ENCODE measurements around the gene C2orf92. TPM values are rescaled to one million over a fixed set of nuclear protein-coding genes. Genes with fewer than 3 reads are reported as not detected.
"Not testable (repeated sequence)": the region's sequence is repeated elsewhere in the genome, so short reads cannot be mapped to it uniquely, and the experiment has no call there.

C2orf92 gene
- total RNA-seq, result 10 to 100 TPM; 12.0 to 51.2 TPM

GRCh38 chr2:97669448-97669847 is at the start of gene C2orf92:
TSS of gene C2orf92 (plus strand) at chr2:97669713. CDS start at chr2:97669789, 76 bp downstream.
- ATAC-seq (replicated peaks), result no peak
- Mint-ChIP-seq H3K27me3 (no peaks in the 10 kb centered on the region), H3K27ac (no peak within 1 kb of the TSS), H3K4me1 (peaks cover 17% of the 10 kb centered on the region), H3K4me3 (no peak within 1 kb of the TSS), H3K36me3 (ENCODE audit: low read depth) (peaks cover 5% of the 10 kb centered on the region), H3K9me3 (no peaks in the 10 kb centered on the region)

GRCh38 chr2:97620492-97620891 is 49.0 kb upstream of the C2orf92 start:
- H3K27ac Mint-ChIP-seq; ATAC-seq (replicated peaks); H3K36me3 Mint-ChIP-seq (ENCODE audit: low read depth); H3K27me3 Mint-ChIP-seq; H3K4me3 Mint-ChIP-seq; H3K4me1 Mint-ChIP-seq; H3K9me3 Mint-ChIP-seq: not testable (repeated sequence)

- H3K27me3 Mint-ChIP-seq; ATAC-seq (replicated peaks); H3K4me1 Mint-ChIP-seq; H3K4me3 Mint-ChIP-seq; H3K36me3 Mint-ChIP-seq (ENCODE audit: low read depth); H3K27ac Mint-ChIP-seq; H3K9me3 Mint-ChIP-seq: not testable (repeated sequence)
These were observed 46.5 kb upstream of the C2orf92 start for GRCh38 chr2:97622976-97623375.

- not testable (repeated sequence) for H3K27me3 Mint-ChIP-seq; H3K4me3 Mint-ChIP-seq; H3K9me3 Mint-ChIP-seq; ATAC-seq (replicated peaks); H3K27ac Mint-ChIP-seq; H3K4me1 Mint-ChIP-seq; H3K36me3 Mint-ChIP-seq (ENCODE audit: low read depth)
These were observed 44.0 kb upstream of the C2orf92 start for GRCh38 chr2:97625354-97626048.

GRCh38 chr2:97626049-97626430 is 43.5 kb upstream of the C2orf92 start:
- H3K27me3 Mint-ChIP-seq; H3K27ac Mint-ChIP-seq; H3K4me3 Mint-ChIP-seq; ATAC-seq (replicated peaks); H3K36me3 Mint-ChIP-seq (ENCODE audit: low read depth); H3K4me1 Mint-ChIP-seq; H3K9me3 Mint-ChIP-seq: not testable (repeated sequence)

- H3K4me3 Mint-ChIP-seq, result peak overlapping the region; percentile 92
- no peak overlapping the region for H3K27ac Mint-ChIP-seq
- peaks cover 29% of the 10 kb centered on the region for H3K36me3 Mint-ChIP-seq (ENCODE audit: low read depth)
- H3K9me3 Mint-ChIP-seq, result no peaks in the 10 kb centered on the region
- peaks cover 20% of the 10 kb centered on the region for H3K4me1 Mint-ChIP-seq
- ATAC-seq (replicated peaks), result no peak
- peaks cover 6% of the 10 kb centered on the region for H3K27me3 Mint-ChIP-seq
These were observed 25.3 kb upstream of the C2orf92 start for GRCh38 chr2:97644023-97644717.

- peaks cover 40% of the 10 kb centered on the region for H3K36me3 Mint-ChIP-seq (ENCODE audit: low read depth)
- peaks cover 20% of the 10 kb centered on the region for H3K4me1 Mint-ChIP-seq
- H3K9me3 Mint-ChIP-seq, result no peaks in the 10 kb centered on the region
- ATAC-seq (replicated peaks), result peak; percentile 64
- no peaks in the 10 kb centered on the region for H3K27me3 Mint-ChIP-seq
- H3K27ac Mint-ChIP-seq, result peak overlapping the region; percentile 94
- peak overlapping the region; percentile 92 for H3K4me3 Mint-ChIP-seq
These were observed 24.3 kb upstream of the C2orf92 start for GRCh38 chr2:97645112-97645694.

GRCh38 chr2:97645695-97646629 is 23.6 kb upstream of the C2orf92 start, which contains the start of gene COX5B:
TSS of gene COX5B (plus strand) at chr2:97646062. CDS start at chr2:97646087, 25 bp downstream.
- no peaks in the 10 kb centered on the region for H3K27me3 Mint-ChIP-seq
- H3K27ac Mint-ChIP-seq, result peak within 1 kb of the TSS; percentile 94
- peak; percentile 91 for ATAC-seq (replicated peaks)
- peak within 1 kb of the TSS; percentile 92 for H3K4me3 Mint-ChIP-seq
- H3K36me3 Mint-ChIP-seq (ENCODE audit: low read depth), result peaks cover 47% of the 10 kb centered on the region
- H3K4me1 Mint-ChIP-seq, result peaks cover 20% of the 10 kb centered on the region
- no peaks in the 10 kb centered on the region for H3K9me3 Mint-ChIP-seq

- H3K27ac Mint-ChIP-seq, result peak overlapping the region; percentile 94
- no peaks in the 10 kb centered on the region for H3K9me3 Mint-ChIP-seq
- no peaks in the 10 kb centered on the region for H3K27me3 Mint-ChIP-seq
- peak overlapping the region; percentile 92 for H3K4me3 Mint-ChIP-seq
- peaks cover 20% of the 10 kb centered on the region for H3K4me1 Mint-ChIP-seq
- peaks cover 52% of the 10 kb centered on the region for H3K36me3 Mint-ChIP-seq (ENCODE audit: low read depth)
- no peak for ATAC-seq (replicated peaks)
These were observed 22.5 kb upstream of the C2orf92 start for GRCh38 chr2:97646977-97647376.

GRCh38 chr2:97651114-97651513 is 18.4 kb upstream of the C2orf92 start:
- Mint-ChIP-seq H3K4me1 (peaks cover 32% of the 10 kb centered on the region), H3K9me3 (no peaks in the 10 kb centered on the region), H3K27ac (peak overlapping the region; percentile 38), H3K36me3 (ENCODE audit: low read depth) (peaks cover 72% of the 10 kb centered on the region), H3K27me3 (no peaks in the 10 kb centered on the region), H3K4me3 (no peak overlapping the region)
- no peak for ATAC-seq (replicated peaks)

- Mint-ChIP-seq H3K4me1 (peaks cover 18% of the 10 kb centered on the region), H3K36me3 (ENCODE audit: low read depth) (peaks cover 73% of the 10 kb centered on the region), H3K9me3 (no peaks in the 10 kb centered on the region), H3K4me3 (no peak overlapping the region), H3K27ac (no peak overlapping the region), H3K27me3 (no peaks in the 10 kb centered on the region)
- ATAC-seq (replicated peaks), result no peak
These were observed 16.0 kb upstream of the C2orf92 start for GRCh38 chr2:97653473-97653872.

GRCh38 chr2:97653874-97654273 is 15.6 kb upstream of the C2orf92 start:
- H3K36me3 Mint-ChIP-seq (ENCODE audit: low read depth), result peaks cover 73% of the 10 kb centered on the region
- H3K9me3 Mint-ChIP-seq, result no peaks in the 10 kb centered on the region
- H3K27me3 Mint-ChIP-seq, result no peaks in the 10 kb centered on the region
- no peak for ATAC-seq (replicated peaks)
- H3K4me3 Mint-ChIP-seq, result peak overlapping the region; percentile 21
- peak overlapping the region; percentile 72 for H3K27ac Mint-ChIP-seq
- H3K4me1 Mint-ChIP-seq, result peaks cover 17% of the 10 kb centered on the region

GRCh38 chr2:97654309-97654708 is 15.2 kb upstream of the C2orf92 start:
- H3K4me1 Mint-ChIP-seq, result peaks cover 17% of the 10 kb centered on the region
- peaks cover 73% of the 10 kb centered on the region for H3K36me3 Mint-ChIP-seq (ENCODE audit: low read depth)
- no peaks in the 10 kb centered on the region for H3K9me3 Mint-ChIP-seq
- peak overlapping the region; percentile 21 for H3K4me3 Mint-ChIP-seq
- H3K27ac Mint-ChIP-seq, result peak overlapping the region; percentile 72
- peak; percentile 74 for ATAC-seq (replicated peaks)
- H3K27me3 Mint-ChIP-seq, result no peaks in the 10 kb centered on the region

- Mint-ChIP-seq H3K27me3 (no peaks in the 10 kb centered on the region), H3K4me3 (peak overlapping the region; percentile 21), H3K4me1 (peaks cover 17% of the 10 kb centered on the region), H3K9me3 (no peaks in the 10 kb centered on the region), H3K36me3 (ENCODE audit: low read depth) (peaks cover 73% of the 10 kb centered on the region), H3K27ac (peak overlapping the region; percentile 72)
- ATAC-seq (replicated peaks), result peak; percentile 54
These were observed 14.7 kb upstream of the C2orf92 start for GRCh38 chr2:97654791-97655190.
